Gastroesophageal sphincter (tissue), 3 donors: ENCODE measurements around the gene MAP3K10.

Experiments used
- CTCF ChIP-seq, 4 experiments: fragments of 200-600 bp in 2 of 4; fragments of 450-650 bp in 2 of 4; sonication (generic) in 1 of 4; IDR thresholded peaks; one replicate each; pipeline ENCODE4 v1.5.1; 2017 to 2019; ENCODE audit warnings: antibody characterized with exemption in 4 of 4, mild to moderate bottlenecking in 2 of 4, moderate library complexity in 2 of 4
- POLR2A ChIP-seq, 2 donors: fragments of 450-650 bp; IDR thresholded peaks; one replicate each; pipeline ENCODE4 v1.6.1; 2017; ENCODE audit warnings: antibody characterized with exemption in 2 of 2, mild to moderate bottlenecking in 2 of 2, moderate library complexity in 1 of 2

GRCh38 chr19:40216777-40217026 lies 25.5 kb downstream of the MAP3K10 start:
- TF ChIP-seq CTCF (IDR thresholded peaks at IDR 0.05) (no peak), POLR2A (IDR thresholded peaks at IDR 0.05) (no peak)
